HG03095 (cell line): ENCODE data around the gene THNSL1.
"Not testable (repeated sequence)": the region's sequence is repeated elsewhere in the genome, so short reads cannot be mapped to it uniquely, and the experiment has no call there.

Source experiments
- ATAC-seq: cut with Tn5 transposase; IDR thresholded peaks from one replicate; pipeline ENCODE4 v1.9.1; 2021; ENCODE audit warnings: moderate library complexity; ENCODE audit not compliant: unreplicated experiment

THNSL1 gene

GRCh38 chr10:24998044-24998443 lies 18.4 kb upstream of the THNSL1 start:
- no peak for ATAC-seq

GRCh38 chr10:25011591-25011990 lies 4.8 kb upstream of the THNSL1 start:
- ATAC-seq, result not testable (repeated sequence)

- ATAC-seq, result no peak
Observed at GRCh38 chr10:25014579-25014978, 1.8 kb upstream of the THNSL1 start.

- ATAC-seq, result peak; percentile 58
Observed at GRCh38 chr10:25015828-25016375, 510 bp upstream of the THNSL1 start, which contains the start of gene ENKUR. TSS of gene ENKUR (minus strand) at chr10:25016158. CDS start at chr10:25015936, 222 bp downstream.

GRCh38 chr10:25017154-25017590 lies 760 bp downstream of the THNSL1 start:
- ATAC-seq, result peak; percentile 1

- ATAC-seq, result no peak
Observed at GRCh38 chr10:25017661-25018060, 1.2 kb downstream of the THNSL1 start.

GRCh38 chr10:25018703-25019102 lies 2.3 kb downstream of the THNSL1 start:
- no peak for ATAC-seq

GRCh38 chr10:25023278-25023677 lies 6.9 kb downstream of the THNSL1 start:
- ATAC-seq, result no peak

GRCh38 chr10:25024528-25024927 lies 8.1 kb downstream of the THNSL1 start:
- no peak for ATAC-seq

GRCh38 chr10:25026463-25026862 lies 10.1 kb downstream of the THNSL1 start:
- no peak for ATAC-seq

- ATAC-seq, result no peak
Observed at GRCh38 chr10:25028711-25029110, 12.3 kb downstream of the THNSL1 start.

GRCh38 chr10:25029519-25029918 lies 13.1 kb downstream of the THNSL1 start:
- ATAC-seq, result no peak

GRCh38 chr10:25036381-25036780 lies 20.0 kb downstream of the THNSL1 start:
- no peak for ATAC-seq

GRCh38 chr10:25038325-25038724 lies 21.9 kb downstream of the THNSL1 start:
- no peak for ATAC-seq

- ATAC-seq, result no peak
Observed at GRCh38 chr10:25039531-25039930, 23.1 kb downstream of the THNSL1 start.

GRCh38 chr10:25046641-25047040 lies 30.2 kb downstream of the THNSL1 start:
- no peak for ATAC-seq

- no peak for ATAC-seq
Observed at GRCh38 chr10:25047088-25047487, 30.7 kb downstream of the THNSL1 start.

- no peak for ATAC-seq
Observed at GRCh38 chr10:25047591-25048301, 31.3 kb downstream of the THNSL1 start.

- ATAC-seq, result no peak
Observed at GRCh38 chr10:25048450-25048849, 32.0 kb downstream of the THNSL1 start.

GRCh38 chr10:25049966-25050365 lies 33.6 kb downstream of the THNSL1 start:
- no peak for ATAC-seq

GRCh38 chr10:25050402-25050801 lies 34.0 kb downstream of the THNSL1 start:
- ATAC-seq, result no peak

GRCh38 chr10:25052012-25052411 lies 35.6 kb downstream of the THNSL1 start:
- no peak for ATAC-seq

GRCh38 chr10:25056726-25057125 lies 40.3 kb downstream of the THNSL1 start:
- no peak for ATAC-seq
